T-cell (primary cell): ENCODE measurements around the gene ASPDH. TPM values are rescaled to one million over a fixed set of nuclear protein-coding genes. Genes with fewer than 3 reads are reported as not detected.

Experiments
- ATAC-seq, 4 experiments: fragments of 200-7000 bp in 3 of 4; fragments of 150-1000 bp in 1 of 4; cut with Tn5 transposase; replicated peaks in 1 of 4; 1 replicate in 3 of 4; 2 replicates in 1 of 4; pipeline ENCODE4 v1.10.0; 2021; ENCODE audit warnings: moderate library complexity in 3 of 4, mild to moderate bottlenecking in 2 of 4, moderate number of reproducible peaks in 1 of 4
- CTCF ChIA-PET, 2 donors: fragments of 300-600 bp; sonication (Branson Sonifier 250); formaldehyde crosslinking; loops; one replicate each; lab custom pipeline; 2022; ENCODE audit warnings: antibody characterized with exemption in 2 of 2; lab: Charles Lee
- POLR2A ChIA-PET, 2 donors: fragments of 300-600 bp; sonication (Branson Sonifier 250); formaldehyde crosslinking; loops; one replicate each; lab custom pipeline; 2022; ENCODE audit warnings: antibody characterized with exemption in 2 of 2; lab: Charles Lee
- DNase-seq, 35 experiments: peaks; one replicate each; pipeline versions ENCODE4 v3.0.0 to v3.0.0-alpha.2; 2013 to 2023
- H3K27ac ChIP-seq: one replicate; pipeline ENCODE4 v1.5.1; 2013; ENCODE audit warnings: low read length
- H3K27me3 ChIP-seq, 2 experiments: replicated peaks in 1 of 2; 1 replicate in 1 of 2; 2 replicates in 1 of 2; pipeline versions ENCODE4 v1.6.1 to v1.7.0; 2013; ENCODE audit warnings: low read length in 1 of 2, mixed read lengths in 1 of 2; ENCODE audit not compliant: control insufficient read depth in 2 of 2, insufficient read depth in 2 of 2; ENCODE audit errors: extremely low read depth in 1 of 2
- H3K36me3 ChIP-seq, 2 donors: 1 replicate in 1 of 2; 2 replicates in 1 of 2; pipeline versions ENCODE4 v1.6.1 to v1.7.0; 2013; ENCODE audit warnings: low read length in 1 of 2; ENCODE audit not compliant: control insufficient read depth in 2 of 2, insufficient read depth in 1 of 2; ENCODE audit errors: extremely low read depth in 1 of 2
- H3K4me1 ChIP-seq, 2 experiments: 1 replicate in 1 of 2; 2 replicates in 1 of 2; pipeline versions ENCODE4 v1.6.1 to v1.7.0; 2013; ENCODE audit warnings: low read length in 2 of 2, mixed read lengths in 1 of 2; ENCODE audit not compliant: insufficient read depth in 2 of 2, control insufficient read depth in 1 of 2; ENCODE audit errors: extremely low read depth in 1 of 2
- H3K4me3 ChIP-seq, 2 donors: 1 replicate in 1 of 2; 2 replicates in 1 of 2; pipeline versions ENCODE4 v1.5.1 to v1.7.0; 2013; ENCODE audit warnings: mild to moderate bottlenecking in 2 of 2, low read length in 1 of 2, moderate library complexity in 1 of 2; ENCODE audit not compliant: control insufficient read depth in 1 of 2; ENCODE audit errors: extremely low read depth in 1 of 2
- H3K9me3 ChIP-seq: 2 replicates; pipeline ENCODE4 v1.7.0; 2013
- H3K27ac Mint-ChIP-seq, 2 donors: one replicate each; pipeline ENCODE4 v1.8.0; 2020 to 2021; ENCODE audit warnings: mild to moderate bottlenecking in 2 of 2, mixed read lengths in 2 of 2
- H3K27me3 Mint-ChIP-seq, 2 donors: one replicate each; pipeline ENCODE4 v1.8.0; 2021 to 2022; ENCODE audit warnings: mixed read lengths in 2 of 2
- H3K36me3 Mint-ChIP-seq: one replicate; pipeline ENCODE4 v1.8.0; 2021; ENCODE audit warnings: mixed read lengths
- H3K4me1 Mint-ChIP-seq, 3 donors: one replicate each; pipeline ENCODE4 v1.8.0; 2020 to 2022; ENCODE audit warnings: mixed read lengths in 3 of 3, mild to moderate bottlenecking in 1 of 3
- H3K4me3 Mint-ChIP-seq, 3 donors: one replicate each; pipeline ENCODE4 v1.8.0; 2020 to 2022; ENCODE audit warnings: mild to moderate bottlenecking in 3 of 3, mixed read lengths in 3 of 3, moderate library complexity in 3 of 3
- H3K9me3 Mint-ChIP-seq, 3 donors: one replicate each; pipeline ENCODE4 v1.8.0; 2020 to 2022; ENCODE audit warnings: mixed read lengths in 3 of 3
- WGBS: methylation state at CpG from one replicate; pipeline ENCODE4 v1.1.5; 2013; ENCODE audit warnings: missing lambda C conversion rate; ENCODE audit not compliant: insufficient coverage; 5-methylcytosine and 5-hydroxymethylcytosine counted together
- total RNA-seq, 35 experiments: library from RNA in 6 of 35; stranded (reverse) in 6 of 35; fragments of 120-200 nt in 1 of 35; gene quantifications; one replicate each; pipeline versions ENCODE4 v1.2.1 to v1.2.4 and lab custom pipeline; 2013 to 2026

The ASPDH gene
- total RNA-seq, 5 donors from 2014 or later (not counting 1 experiment from before 2014, with no cell fraction given): not detected

DNA sequence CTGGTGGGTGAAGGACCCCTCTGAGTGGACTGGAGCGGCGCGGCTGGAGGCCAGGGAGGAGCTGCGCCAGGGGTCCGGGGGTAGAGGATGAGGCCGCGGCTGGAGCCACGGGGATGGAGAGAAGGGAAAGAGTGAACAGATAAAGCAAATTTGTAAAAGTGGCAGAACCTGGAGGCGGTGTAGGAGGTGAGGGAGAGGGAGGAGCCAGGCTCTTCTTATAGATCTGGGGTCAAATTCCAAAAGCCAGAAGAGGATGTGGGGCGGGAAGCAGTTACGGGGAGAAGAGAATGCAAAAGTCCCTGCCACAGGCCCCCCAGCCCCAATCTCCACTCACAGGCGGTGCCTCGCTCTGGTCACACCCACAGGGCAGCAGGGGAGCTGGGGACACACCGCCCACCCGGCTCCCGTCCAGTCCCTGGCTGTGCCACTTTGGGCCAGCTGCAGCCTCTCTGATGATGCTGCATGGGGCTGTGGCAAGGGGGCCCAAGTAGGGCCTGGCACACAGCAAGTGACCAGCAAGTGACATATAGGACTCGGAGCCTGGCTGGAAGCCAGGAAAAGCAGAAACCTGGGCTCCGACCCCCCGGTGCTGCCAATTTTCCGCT lies 43.4 kb upstream of the ASPDH start:
- no peak overlapping the region for H3K27ac ChIP-seq
- peaks cover 3 to 87% of the 10 kb centered on the region in 2 experiments for H3K27me3 ChIP-seq
- H3K4me3 ChIP-seq: no peak overlapping the region
- no peak for ATAC-seq
- no peak for DNase-seq
- no peak overlapping the region for H3K27ac Mint-ChIP-seq
- CTCF ChIA-PET: interaction anchor here (0.5 to 1.0 kb wide), 5 partner anchors 78 to 833 kb away, joined by 3 to 4 read pairs (median 3); partner anchors contain the start of gene KCNC3 (in 1 of the 2)
- H3K9me3 ChIP-seq: no peaks in the 10 kb centered on the region
- 29% methylated on average over 15 of the region's 20 CpGs for WGBS
- peak overlapping the region in 1 of 3 donors; percentile 84 for H3K4me3 Mint-ChIP-seq
- POLR2A ChIA-PET: interaction anchor here in 1 of 2 donors (0.6 kb wide), 1 partner anchor 251 kb away, joined by 4 read pairs; no protein-coding TSS in a partner anchor
- H3K4me1 Mint-ChIP-seq: peaks cover 4 to 14% (median 12%) of the 10 kb centered on the region in 3 donors
- H3K9me3 Mint-ChIP-seq: no peaks in the 10 kb centered on the region
- peaks cover 46 to 81% of the 10 kb centered on the region in 2 donors for H3K27me3 Mint-ChIP-seq
- peaks cover 3 to 13% of the 10 kb centered on the region in 2 experiments for H3K4me1 ChIP-seq
- H3K36me3 ChIP-seq: no peaks in the 10 kb centered on the region
- H3K36me3 Mint-ChIP-seq: no peaks in the 10 kb centered on the region

DNA sequence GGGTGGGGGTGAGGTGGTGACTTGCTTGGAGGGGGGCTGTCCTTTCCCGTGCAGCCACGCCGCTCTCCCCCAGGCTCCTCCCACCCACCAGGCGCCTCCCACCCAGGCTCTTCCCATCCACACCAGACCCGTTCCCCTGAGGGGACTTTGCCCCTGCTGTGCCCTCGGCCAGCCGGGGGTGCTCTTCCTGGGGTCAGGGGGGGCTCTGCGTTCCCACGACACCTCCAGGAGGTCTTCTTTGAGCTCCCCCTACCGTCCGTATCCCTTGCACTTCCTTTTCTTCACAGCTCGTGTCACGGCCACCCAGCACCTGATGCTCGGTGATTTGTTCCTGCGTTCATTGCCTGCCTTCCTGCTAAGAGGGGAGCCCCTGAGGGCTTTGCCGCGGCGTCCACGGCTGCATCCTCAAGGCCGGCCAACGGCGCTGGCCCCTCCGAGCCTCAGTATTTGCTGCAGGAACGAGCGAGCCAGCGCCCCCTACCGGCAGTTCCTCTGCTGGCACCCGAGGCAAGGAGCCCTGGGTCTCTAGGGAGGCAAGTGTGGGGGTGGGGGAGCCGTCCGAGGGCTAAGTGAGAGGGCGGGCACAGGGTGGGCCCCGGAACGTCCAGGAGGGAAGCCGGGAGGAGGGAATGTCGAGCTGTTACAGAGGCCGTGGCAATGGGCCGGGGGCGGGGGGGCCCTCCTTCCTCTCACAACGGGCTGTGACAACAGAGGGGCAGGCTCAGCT lies 42.7 kb upstream of the ASPDH start:
- H3K9me3 Mint-ChIP-seq: no peaks in the 10 kb centered on the region
- Histone ChIP-seq H3K4me1 (peaks cover 3 to 13% of the 10 kb centered on the region in 2 experiments), H3K4me3 (peak overlapping the region; percentile 44 to 65), H3K36me3 (no peaks in the 10 kb centered on the region), H3K9me3 (no peaks in the 10 kb centered on the region), H3K27me3 (peaks cover 3 to 87% of the 10 kb centered on the region in 2 experiments), H3K27ac (no peak overlapping the region)
- POLR2A ChIA-PET: interaction anchor here in 1 of 2 donors (0.6 kb wide), 1 partner anchor 252 kb away, joined by 4 read pairs; no protein-coding TSS in a partner anchor
- peaks cover 51 to 83% of the 10 kb centered on the region in 2 donors for H3K27me3 Mint-ChIP-seq
- peaks cover 4 to 15% (median 15%) of the 10 kb centered on the region in 3 donors for H3K4me1 Mint-ChIP-seq
- peak; percentile 62 to 86 (median 71) for ATAC-seq
- peak overlapping the region; percentile 81 to 84 (median 82) for H3K4me3 Mint-ChIP-seq
- H3K27ac Mint-ChIP-seq: no peak overlapping the region
- CTCF ChIA-PET: interaction anchor here (0.6 to 1.0 kb wide), 6 partner anchors 77 to 787 kb away, joined by 3 to 9 read pairs (median 3); partner anchors contain the start of gene KCNC3 (in 1 of the 2)
- no peaks in the 10 kb centered on the region for H3K36me3 Mint-ChIP-seq
- DNase-seq: peak; percentile 15 to 82 (median 64)
- 1% methylated on average over 29 of the region's 39 CpGs for WGBS

DNA sequence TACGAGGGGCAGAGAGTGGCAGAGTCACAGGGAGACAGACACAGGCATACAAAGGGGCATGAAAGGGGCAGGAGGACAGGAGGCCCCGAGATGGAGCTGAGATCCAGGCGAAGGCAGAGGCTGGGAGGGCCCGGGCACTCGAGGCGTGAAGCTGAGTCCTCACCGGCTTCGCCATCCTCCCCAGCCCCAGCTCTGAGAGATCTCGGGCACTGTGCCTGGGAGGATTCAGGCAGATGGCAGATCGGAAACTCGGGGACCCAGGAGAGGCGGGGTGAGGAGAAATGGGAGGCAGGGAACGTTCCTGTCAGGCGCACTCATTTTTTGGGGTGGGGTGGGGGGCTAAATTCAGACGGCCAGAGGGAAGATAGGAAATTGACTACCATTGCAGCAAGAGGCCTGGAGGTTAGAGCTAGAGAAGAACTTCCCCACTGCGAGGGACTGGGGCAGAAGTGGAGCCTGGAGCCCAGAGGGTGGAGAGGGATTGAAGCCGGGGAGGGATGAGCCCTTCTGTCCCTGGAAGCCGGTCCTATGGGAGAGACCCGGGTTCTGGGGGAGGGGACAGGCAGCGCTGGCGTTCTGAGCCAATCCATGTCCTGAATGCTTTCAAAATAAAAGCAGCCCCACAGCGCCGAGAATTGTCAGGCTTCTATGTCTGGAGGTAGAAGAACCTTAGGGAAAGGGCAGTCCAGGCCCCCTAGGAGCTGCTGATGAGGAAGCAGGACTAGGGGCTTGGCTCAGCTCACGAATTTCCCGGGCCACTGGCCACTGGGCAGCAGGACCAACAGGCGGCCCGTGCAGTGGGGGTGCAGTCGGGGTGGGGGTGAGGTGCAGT lies 42.0 kb upstream of the ASPDH start:
- Histone ChIP-seq H3K4me1 (peaks cover 3 to 13% of the 10 kb centered on the region in 2 experiments), H3K36me3 (no peaks in the 10 kb centered on the region), H3K27ac (no peak overlapping the region), H3K27me3 (peaks cover 3 to 90% of the 10 kb centered on the region in 2 experiments), H3K9me3 (no peaks in the 10 kb centered on the region), H3K4me3 (peak overlapping the region in 1 of 2 donors; percentile 44)
- no peak for DNase-seq
- H3K27ac Mint-ChIP-seq: no peak overlapping the region
- CTCF ChIA-PET: interaction anchor here (0.6 to 1.0 kb wide), 4 partner anchors 127 to 788 kb away, joined by 3 to 9 read pairs (median 4); partner anchors contain the start of gene KCNC3 (in 1 of the 2)
- POLR2A ChIA-PET: no interaction called here
- 35% methylated on average over 18 of the region's 28 CpGs for WGBS
- H3K36me3 Mint-ChIP-seq: no peaks in the 10 kb centered on the region
- H3K4me3 Mint-ChIP-seq: peak overlapping the region in 2 of 3 donors; percentile 28 to 84
- peaks cover 4 to 15% (median 15%) of the 10 kb centered on the region in 3 donors for H3K4me1 Mint-ChIP-seq
- H3K9me3 Mint-ChIP-seq: no peaks in the 10 kb centered on the region
- peaks cover 52 to 77% of the 10 kb centered on the region in 2 donors for H3K27me3 Mint-ChIP-seq
- ATAC-seq: no peak

DNA sequence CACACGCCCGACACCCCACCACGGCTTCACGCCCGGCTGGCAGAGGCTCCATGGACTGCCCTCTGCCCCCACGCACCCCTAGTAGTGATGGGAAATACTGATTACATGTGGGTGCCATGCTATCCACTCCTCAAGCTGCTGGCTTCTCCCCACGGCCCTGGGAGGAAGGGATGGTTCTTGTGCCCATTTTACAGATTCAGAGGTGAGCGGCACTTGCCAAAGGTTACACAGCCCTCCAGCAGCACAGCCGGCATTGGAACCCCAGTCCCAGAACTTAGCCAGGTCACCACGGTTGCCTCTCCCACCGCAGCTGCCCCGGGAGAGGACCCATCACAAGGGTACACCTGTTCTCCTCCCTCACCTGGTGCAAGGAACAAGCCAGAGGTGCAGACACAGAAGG lies 41.3 kb upstream of the ASPDH start:
- Mint-ChIP-seq H3K9me3 (no peaks in the 10 kb centered on the region), H3K27me3 (peaks cover 58 to 77% of the 10 kb centered on the region in 2 donors), H3K4me1 (peaks cover 4 to 15% (median 15%) of the 10 kb centered on the region in 3 donors), H3K27ac (no peak overlapping the region), H3K4me3 (peak overlapping the region in 1 of 3 donors; percentile 84), H3K36me3 (no peaks in the 10 kb centered on the region)
- H3K27ac ChIP-seq: no peak overlapping the region
- WGBS: 67% methylated on average over 6 of the region's 12 CpGs
- ATAC-seq (no peak), DNase-seq (no peak)
- H3K4me3 ChIP-seq: no peak overlapping the region
- ChIA-PET POLR2A (no interaction called here), CTCF (no interaction called here)
- peaks cover 3 to 13% of the 10 kb centered on the region in 2 experiments for H3K4me1 ChIP-seq
- no peaks in the 10 kb centered on the region for H3K9me3 ChIP-seq
- H3K36me3 ChIP-seq: no peaks in the 10 kb centered on the region
- H3K27me3 ChIP-seq: peaks cover 3 to 92% of the 10 kb centered on the region in 2 experiments

DNA sequence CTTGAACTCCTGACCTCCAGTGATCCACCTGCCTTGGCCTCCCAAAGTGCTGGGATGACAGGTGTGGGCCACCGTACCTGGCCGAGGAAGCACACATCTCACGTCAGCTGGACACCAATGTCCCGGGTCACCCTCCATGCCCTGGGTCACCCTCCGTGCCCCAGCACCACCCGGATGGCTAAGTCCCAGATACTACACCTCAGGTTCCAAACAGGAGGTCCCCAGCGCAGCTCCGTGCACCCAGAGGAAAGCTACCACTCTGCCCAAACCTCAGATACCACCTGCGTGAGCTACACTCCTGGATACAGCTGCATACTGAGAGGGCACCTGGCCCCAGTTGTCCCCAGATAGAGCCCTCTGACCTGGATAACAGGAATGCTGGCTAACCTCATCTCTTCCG lies 40.5 kb upstream of the ASPDH start:
- Mint-ChIP-seq H3K36me3 (no peaks in the 10 kb centered on the region), H3K4me1 (peaks cover 4 to 15% (median 15%) of the 10 kb centered on the region in 3 donors), H3K4me3 (no peak overlapping the region), H3K27ac (no peak overlapping the region), H3K27me3 (peaks cover 57 to 77% of the 10 kb centered on the region in 2 donors), H3K9me3 (no peaks in the 10 kb centered on the region)
- peaks cover 3 to 94% of the 10 kb centered on the region in 2 experiments for H3K27me3 ChIP-seq
- H3K27ac ChIP-seq: no peak overlapping the region
- no peak overlapping the region for H3K4me3 ChIP-seq
- H3K36me3 ChIP-seq: no peaks in the 10 kb centered on the region
- peaks cover 3 to 13% of the 10 kb centered on the region in 2 experiments for H3K4me1 ChIP-seq
- DNase-seq (no peak), ATAC-seq (no peak)
- 86% methylated on average over 9 of the region's 10 CpGs for WGBS
- ChIA-PET POLR2A (no interaction called here), CTCF (no interaction called here)
- no peaks in the 10 kb centered on the region for H3K9me3 ChIP-seq
